GM12865 (cell line): Measurements from ENCODE around the gene KLHDC1.

Source experiments
- DNase-seq: peaks from one replicate; pipeline ENCODE4 v3.0.0; 2010; ENCODE audit warnings: low read depth
- H3K4me3 ChIP-seq: 2 replicates; pipeline ENCODE4 v1.5.1; 2011; ENCODE audit warnings: mild to moderate bottlenecking, low read depth, low read length, control low read depth
- CTCF ChIP-seq: IDR thresholded peaks from 2 replicates; pipeline ENCODE4 v1.5.1; 2011; ENCODE audit warnings: low read length, control low read depth, low read depth, inconsistent platforms; ENCODE audit not compliant: insufficient read depth; ENCODE audit errors: missing control alignments

The KLHDC1 gene

DNA sequence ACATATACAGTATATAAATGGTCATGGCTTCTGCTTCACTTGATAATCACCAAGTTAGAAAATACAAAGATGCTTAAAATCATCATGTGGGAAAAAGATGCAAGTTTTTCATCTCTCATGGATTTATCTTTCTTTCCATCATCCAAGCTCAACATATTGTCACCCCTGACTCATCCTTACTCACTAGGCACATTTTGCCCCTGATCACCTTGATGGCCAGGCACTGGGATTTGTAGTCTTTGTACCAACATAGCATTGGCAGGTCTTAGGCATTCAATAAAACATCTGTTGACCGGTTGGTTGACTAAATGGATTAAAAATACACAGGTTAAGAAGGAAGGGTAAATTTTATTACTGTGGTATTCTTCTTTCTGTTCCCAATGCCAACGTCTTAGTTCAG is 103.1 kb downstream of the KLHDC1 start:
- TF ChIP-seq CTCF: no peak

More for the DNA sequence above, 103.1 kb downstream of the KLHDC1 start:
- DNase-seq: no peak
- no peak overlapping the region for H3K4me3 ChIP-seq
